Neural progenitor cell (in vitro differentiated cells): ENCODE results near the gene GALNS.
"Not testable (repeated sequence)": the region's sequence is repeated elsewhere in the genome, so short reads cannot be mapped to it uniquely, and the experiment has no call there.

Experiments used
- EZH2 ChIP-seq: fragments of 200-600 bp; sonication (generic); IDR thresholded peaks from 2 replicates; pipeline ENCODE4 v1.6.1; 2017; ENCODE audit warnings: antibody characterized with exemption, mild to moderate bottlenecking, moderate library complexity
- EZH2phosphoT487 ChIP-seq: fragments of 200-600 bp; sonication (generic); IDR thresholded peaks from 2 replicates; pipeline ENCODE4 v1.6.1; 2017; ENCODE audit warnings: antibody characterized with exemption
- TF ChIP-seq, protein P1 (sequence below): fragments of 200-600 bp; sonication (generic); IDR thresholded peaks from 2 replicates; pipeline ENCODE4 v1.5.1; 2017; ENCODE audit warnings: antibody characterized with exemption, mild to moderate bottlenecking

DNA sequence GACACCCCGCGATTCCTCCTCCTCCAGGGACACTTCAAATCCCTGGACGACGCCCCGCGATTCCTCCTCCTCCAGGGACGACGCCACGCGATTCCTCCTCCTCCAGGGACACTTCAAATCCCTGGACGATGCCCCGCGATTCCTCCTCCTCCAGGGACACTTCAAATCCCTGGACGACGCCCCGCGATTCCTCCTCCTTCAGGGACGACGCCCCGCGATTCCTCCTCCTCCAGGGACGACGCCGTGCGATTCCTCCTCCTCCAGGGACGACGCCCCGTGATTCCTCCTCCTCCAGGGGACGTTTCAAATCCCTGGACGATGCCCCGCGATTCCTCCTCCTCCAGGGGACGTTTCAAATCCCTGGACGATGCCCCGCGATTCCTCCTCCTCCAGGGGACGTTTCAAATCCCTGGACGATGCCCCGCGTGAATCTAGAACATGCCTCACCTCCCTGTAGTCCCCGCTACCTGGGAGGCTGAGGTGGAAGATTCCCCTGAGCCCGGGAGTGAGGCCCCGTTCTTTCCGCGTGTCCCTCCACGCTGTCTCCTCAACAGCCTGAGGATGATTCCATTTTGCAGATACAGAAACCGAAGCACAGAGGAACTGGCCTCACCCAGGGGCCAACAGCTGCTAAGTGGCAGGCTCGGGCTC is 33.1 kb upstream of the GALNS start:
- TF ChIP-seq, protein P1, sequence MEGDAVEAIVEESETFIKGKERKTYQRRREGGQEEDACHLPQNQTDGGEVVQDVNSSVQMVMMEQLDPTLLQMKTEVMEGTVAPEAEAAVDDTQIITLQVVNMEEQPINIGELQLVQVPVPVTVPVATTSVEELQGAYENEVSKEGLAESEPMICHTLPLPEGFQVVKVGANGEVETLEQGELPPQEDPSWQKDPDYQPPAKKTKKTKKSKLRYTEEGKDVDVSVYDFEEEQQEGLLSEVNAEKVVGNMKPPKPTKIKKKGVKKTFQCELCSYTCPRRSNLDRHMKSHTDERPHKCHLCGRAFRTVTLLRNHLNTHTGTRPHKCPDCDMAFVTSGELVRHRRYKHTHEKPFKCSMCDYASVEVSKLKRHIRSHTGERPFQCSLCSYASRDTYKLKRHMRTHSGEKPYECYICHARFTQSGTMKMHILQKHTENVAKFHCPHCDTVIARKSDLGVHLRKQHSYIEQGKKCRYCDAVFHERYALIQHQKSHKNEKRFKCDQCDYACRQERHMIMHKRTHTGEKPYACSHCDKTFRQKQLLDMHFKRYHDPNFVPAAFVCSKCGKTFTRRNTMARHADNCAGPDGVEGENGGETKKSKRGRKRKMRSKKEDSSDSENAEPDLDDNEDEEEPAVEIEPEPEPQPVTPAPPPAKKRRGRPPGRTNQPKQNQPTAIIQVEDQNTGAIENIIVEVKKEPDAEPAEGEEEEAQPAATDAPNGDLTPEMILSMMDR: not testable (repeated sequence)
- TF ChIP-seq EZH2, EZH2phosphoT487: not testable (repeated sequence)
